Breast epithelium (tissue), 4 donors: ENCODE data around the gene CNTN2. TPM values are rescaled to one million over a fixed set of nuclear protein-coding genes. Genes with fewer than 3 reads are reported as not detected.

Source experiments
- DNase-seq, 2 donors: peaks; one replicate each; pipeline ENCODE4 v3.0.0-alpha.2; 2019; ENCODE audit warnings: low spot score in 2 of 2
- H3K27ac ChIP-seq, 2 donors: fragments of 200-600 bp; sonication (generic) in 1 of 2; one replicate each; pipeline ENCODE4 v1.5.1; 2016 to 2019; ENCODE audit warnings: mild to moderate bottlenecking in 1 of 2
- H3K27me3 ChIP-seq, 2 donors: fragments of 200-600 bp; sonication (generic) in 1 of 2; one replicate each; pipeline versions ENCODE4 v1.5.1 to v1.6.0; 2017 to 2019; ENCODE audit warnings: control low read depth in 1 of 2, mild to moderate bottlenecking in 1 of 2
- H3K36me3 ChIP-seq: fragments of 200-600 bp; one replicate; pipeline ENCODE4 v1.5.1; 2019
- H3K4me1 ChIP-seq, 2 donors: fragments of 200-600 bp; sonication (generic); one replicate each; pipeline ENCODE4 v1.5.1; 2016 to 2019; ENCODE audit warnings: control low read depth in 1 of 2
- H3K4me3 ChIP-seq, 3 donors: fragments of 200-600 bp; sonication (generic); 1 replicate in 2 of 3; 2 replicates in 1 of 3; pipeline ENCODE4 v1.5.1; 2016 to 2019; ENCODE audit warnings: mild to moderate bottlenecking in 3 of 3, moderate library complexity in 2 of 3
- H3K9me3 ChIP-seq, 2 donors: fragments of 200-600 bp; sonication (generic) in 1 of 2; one replicate each; pipeline ENCODE4 v1.5.1; 2016 to 2019; ENCODE audit warnings: control low read depth in 1 of 2
- POLR2A ChIP-seq: fragments of 450-650 bp; IDR thresholded peaks from one replicate; pipeline ENCODE4 v1.6.1; 2016; ENCODE audit warnings: antibody characterized with exemption, mild to moderate bottlenecking, moderate library complexity
- POLR2AphosphoS5 ChIP-seq, 3 donors: sonication (generic); formaldehyde crosslinking; IDR thresholded peaks; one replicate each; pipeline ENCODE4 v1.6.1; 2017; ENCODE audit warnings: antibody characterized with exemption in 3 of 3
- intact Hi-C: fragments of 100-400 bp; cut with DNase I; formaldehyde crosslinking; loops from one replicate; pipeline ENCODE4 v1.15.1; 2023; ENCODE audit warnings: low total_unique reads
- total RNA-seq, 3 donors: library from RNA; depleted of rRNA; stranded (reverse); fragments of >200 nt; gene quantifications; one replicate each; pipeline ENCODE4 v1.1.0, GENCODE V29; 2016
- TF ChIP-seq, protein P1 (sequence below), 3 donors: fragments of 450-650 bp; IDR thresholded peaks; one replicate each; pipeline ENCODE4 v1.5.1; 2016 to 2017; ENCODE audit warnings: antibody characterized with exemption in 3 of 3, mild to moderate bottlenecking in 3 of 3, moderate library complexity in 3 of 3

The CNTN2 gene
- total RNA-seq, 3 donors from 2014 or later = not detected

DNA sequence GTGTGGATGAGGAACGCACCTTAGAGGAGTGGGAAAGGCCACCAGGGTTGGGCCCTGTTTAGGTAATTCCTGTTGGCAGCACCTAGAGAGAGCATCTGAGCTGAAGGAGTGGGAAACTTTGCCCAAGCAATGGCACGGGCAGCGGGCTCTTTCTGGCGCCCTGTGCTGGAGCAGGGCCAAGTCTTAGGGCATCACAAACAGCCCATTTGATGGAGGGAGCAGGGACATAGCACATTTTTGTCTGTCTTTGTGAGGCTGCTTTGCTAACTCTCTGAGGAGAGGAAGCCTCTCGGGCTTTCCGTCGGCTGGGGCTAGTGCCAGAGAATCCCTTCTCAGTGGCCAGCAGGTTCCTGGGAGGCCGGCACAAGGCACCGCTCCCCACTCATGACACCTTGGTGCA is 22.5 kb upstream of the CNTN2 start:
- no peak for DNase-seq
- TF ChIP-seq POLR2A (no peak), POLR2AphosphoS5 (IDR thresholded peaks at IDR 0.05) (no peak)
- TF ChIP-seq, protein P1, sequence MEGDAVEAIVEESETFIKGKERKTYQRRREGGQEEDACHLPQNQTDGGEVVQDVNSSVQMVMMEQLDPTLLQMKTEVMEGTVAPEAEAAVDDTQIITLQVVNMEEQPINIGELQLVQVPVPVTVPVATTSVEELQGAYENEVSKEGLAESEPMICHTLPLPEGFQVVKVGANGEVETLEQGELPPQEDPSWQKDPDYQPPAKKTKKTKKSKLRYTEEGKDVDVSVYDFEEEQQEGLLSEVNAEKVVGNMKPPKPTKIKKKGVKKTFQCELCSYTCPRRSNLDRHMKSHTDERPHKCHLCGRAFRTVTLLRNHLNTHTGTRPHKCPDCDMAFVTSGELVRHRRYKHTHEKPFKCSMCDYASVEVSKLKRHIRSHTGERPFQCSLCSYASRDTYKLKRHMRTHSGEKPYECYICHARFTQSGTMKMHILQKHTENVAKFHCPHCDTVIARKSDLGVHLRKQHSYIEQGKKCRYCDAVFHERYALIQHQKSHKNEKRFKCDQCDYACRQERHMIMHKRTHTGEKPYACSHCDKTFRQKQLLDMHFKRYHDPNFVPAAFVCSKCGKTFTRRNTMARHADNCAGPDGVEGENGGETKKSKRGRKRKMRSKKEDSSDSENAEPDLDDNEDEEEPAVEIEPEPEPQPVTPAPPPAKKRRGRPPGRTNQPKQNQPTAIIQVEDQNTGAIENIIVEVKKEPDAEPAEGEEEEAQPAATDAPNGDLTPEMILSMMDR (IDR thresholded peaks at IDR 0.05) = no peak
- H3K4me3 ChIP-seq = no peak overlapping the region
- no peaks in the 10 kb centered on the region for H3K9me3 ChIP-seq
- intact Hi-C loops = no loop called here
- H3K4me1 ChIP-seq = no peaks in the 10 kb centered on the region
- H3K27me3 ChIP-seq = no peaks in the 10 kb centered on the region
- no peaks in the 10 kb centered on the region for H3K36me3 ChIP-seq
- no peak overlapping the region for H3K27ac ChIP-seq

DNA sequence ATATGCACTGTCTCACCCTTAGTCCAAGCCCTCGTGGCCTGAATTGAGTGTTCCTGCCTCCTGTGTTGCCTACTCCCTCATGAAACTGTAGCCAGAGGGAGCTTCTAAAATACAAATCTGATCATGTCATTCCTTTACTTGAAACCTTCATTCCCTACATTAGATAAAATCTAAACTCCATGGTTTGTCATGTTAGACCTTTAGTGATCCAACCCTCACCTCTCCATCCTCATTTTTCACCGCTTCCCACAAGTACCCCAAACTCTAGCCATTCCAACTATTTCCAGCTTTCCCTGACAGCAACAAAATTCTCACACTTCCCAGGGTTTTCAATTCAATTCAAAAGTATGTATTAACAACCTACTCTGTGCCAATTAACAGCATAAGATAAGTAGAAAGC is 18.3 kb upstream of the CNTN2 start:
- no peaks in the 10 kb centered on the region for H3K27me3 ChIP-seq
- no peak overlapping the region for H3K4me3 ChIP-seq
- no peaks in the 10 kb centered on the region for H3K9me3 ChIP-seq
- no peak overlapping the region for H3K27ac ChIP-seq
- TF ChIP-seq POLR2AphosphoS5 (IDR thresholded peaks at IDR 0.05) = no peak
- no peak for TF ChIP-seq POLR2A
- TF ChIP-seq, protein P1 (IDR thresholded peaks at IDR 0.05) = no peak
- no peaks in the 10 kb centered on the region for H3K36me3 ChIP-seq
- H3K4me1 ChIP-seq = no peaks in the 10 kb centered on the region
- intact Hi-C loops = no loop called here
- DNase-seq = no peak

DNA sequence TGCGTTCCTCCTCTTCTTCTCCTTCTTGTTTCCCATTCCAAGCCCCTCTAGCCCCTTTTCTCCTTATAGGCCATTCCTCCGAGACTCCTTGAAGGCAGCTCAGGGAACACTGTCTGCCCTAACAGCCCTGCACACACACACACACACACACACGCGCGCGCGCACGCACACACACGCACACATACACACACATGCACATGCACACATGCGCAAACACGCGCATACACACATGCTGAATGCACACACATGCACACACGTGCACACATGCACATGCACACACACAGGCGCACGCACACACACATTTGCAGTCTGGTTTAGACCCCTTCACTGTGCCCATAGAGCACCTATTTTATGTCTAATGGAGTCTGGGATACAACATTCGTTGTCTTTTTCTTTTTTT is 17.8 kb upstream of the CNTN2 start:
- no peaks in the 10 kb centered on the region for H3K36me3 ChIP-seq
- H3K27ac ChIP-seq = no peak overlapping the region
- H3K9me3 ChIP-seq = no peaks in the 10 kb centered on the region
- DNase-seq = no peak
- intact Hi-C loops = no loop called here
- no peaks in the 10 kb centered on the region for H3K27me3 ChIP-seq
- H3K4me3 ChIP-seq = no peak overlapping the region
- no peaks in the 10 kb centered on the region for H3K4me1 ChIP-seq
- TF ChIP-seq POLR2AphosphoS5 (IDR thresholded peaks at IDR 0.05) = no peak
- TF ChIP-seq, protein P1 (IDR thresholded peaks at IDR 0.05) = no peak
- TF ChIP-seq POLR2A = no peak

DNA sequence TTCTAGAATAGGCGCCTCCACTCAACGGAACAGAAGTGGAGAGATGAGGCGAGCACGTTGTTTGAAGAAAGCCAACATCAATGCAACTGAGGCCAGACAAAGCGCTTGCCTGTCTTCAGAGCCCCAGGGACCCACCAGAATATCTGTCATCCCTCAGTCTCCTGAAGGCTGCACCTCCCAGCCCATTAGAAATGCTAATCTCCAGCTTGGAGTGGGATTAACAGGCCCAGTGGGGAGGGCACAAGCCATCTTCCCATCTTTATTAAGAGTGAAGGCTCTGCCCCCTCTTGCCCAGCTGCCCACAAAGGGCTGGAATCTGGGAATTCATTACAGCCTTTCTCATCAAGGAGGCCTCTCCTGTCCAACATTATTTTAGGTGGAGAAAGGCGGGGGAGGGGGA is 16.8 kb upstream of the CNTN2 start:
- TF ChIP-seq POLR2AphosphoS5 (IDR thresholded peaks at IDR 0.05) (no peak), POLR2A (no peak)
- TF ChIP-seq, protein P1 (IDR thresholded peaks at IDR 0.05) = no peak
- intact Hi-C loops = no loop called here
- H3K36me3 ChIP-seq = no peaks in the 10 kb centered on the region
- DNase-seq = no peak
- no peaks in the 10 kb centered on the region for H3K4me1 ChIP-seq
- no peak overlapping the region for H3K27ac ChIP-seq
- H3K9me3 ChIP-seq = no peaks in the 10 kb centered on the region
- no peaks in the 10 kb centered on the region for H3K27me3 ChIP-seq
- H3K4me3 ChIP-seq = no peak overlapping the region

DNA sequence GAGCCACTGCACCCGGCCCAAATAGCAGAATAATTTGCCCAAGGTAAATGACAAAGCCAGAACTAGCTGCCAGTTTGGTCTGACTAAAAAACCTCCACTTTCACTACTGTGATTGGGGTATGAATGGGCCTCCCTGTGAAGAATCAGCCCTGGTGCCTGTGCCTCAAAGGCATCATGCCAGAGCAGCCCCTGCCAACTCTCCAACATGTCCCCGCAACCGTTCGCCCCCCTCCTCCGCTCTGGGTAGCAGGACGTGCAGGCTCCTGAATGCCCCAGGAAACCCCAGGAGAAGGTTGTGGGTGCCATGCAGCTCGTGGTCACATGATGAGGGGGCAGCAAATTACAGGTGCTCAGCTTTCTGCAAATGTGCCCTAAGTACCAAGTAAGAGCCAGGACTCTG is 14.6 kb upstream of the CNTN2 start:
- Histone ChIP-seq H3K27ac (no peak overlapping the region), H3K4me1 (no peaks in the 10 kb centered on the region), H3K27me3 (no peaks in the 10 kb centered on the region), H3K9me3 (no peaks in the 10 kb centered on the region), H3K4me3 (no peak overlapping the region), H3K36me3 (no peaks in the 10 kb centered on the region)
- intact Hi-C loops = no loop called here
- TF ChIP-seq, protein P1 (IDR thresholded peaks at IDR 0.05) = no peak
- TF ChIP-seq POLR2AphosphoS5 (IDR thresholded peaks at IDR 0.05) = no peak
- TF ChIP-seq POLR2A = no peak
- no peak for DNase-seq
